K562 (cell line): Measurements from ENCODE around the gene GLRX. TPM values are rescaled to one million over a fixed set of nuclear protein-coding genes. Genes with fewer than 3 reads are reported as not detected.

Source experiments
- ATAC-seq: fragments of 200-7000 bp; cut with Tn5 transposase; 3 replicates; pipeline ENCODE4 v1.9.1; 2020; ENCODE audit warnings: moderate library complexity
- BruUV-seq: library from RNA; stranded (reverse); fragments of 400-500 nt; replicated peaks from 2 replicates; lab custom pipeline; 2021; lab: Mats Ljungman, UMichigan
- CTCF ChIA-PET: fragments of 300-600 bp; formaldehyde crosslinking; extraction: SDS; loops from one replicate; lab custom pipeline; 2021; ENCODE audit warnings: low intra/inter-chr PET ratio; lab: Yijun Ruan, JAX
- POLR2A ChIA-PET: fragments of 300-600, 350-650 bp; sonication (Branson Sonifier 250); formaldehyde crosslinking; extraction: SDS; loops from one replicate; lab custom pipeline; 2021; ENCODE audit warnings: antibody characterized with exemption, inconsistent platforms; lab: Yijun Ruan, JAX
- DNase-seq, 4 experiments: peaks; one replicate each; pipeline versions ENCODE4 v3.0.0 to v3.0.0-alpha.2; 2011 to 2018; ENCODE audit warnings: low spot score in 3 of 4, mixed read lengths in 3 of 4; ENCODE audit errors: extremely low read depth in 1 of 4
- FAIRE-seq: peaks from 2 replicates; lab custom pipeline; 2011; peaks lifted over from hg19 to GRCh38; lab: Jason Lieb, UNC
- H2AFZ ChIP-seq: 2 replicates; pipeline ENCODE4 v1.6.0; 2011; ENCODE audit warnings: low read depth, low read length, control low read depth, inconsistent platforms
- H3K27ac ChIP-seq: fragments of 200-600 bp; 3 replicates; pipeline ENCODE4 v1.8.0; 2011; ENCODE audit warnings: low read depth, mild to moderate bottlenecking, control low read depth, inconsistent platforms, low read length, moderate library complexity, mixed read lengths; ENCODE audit errors: extremely low read depth
- H3K27me3 ChIP-seq, 2 experiments: fragments of 300-600 bp in 1 of 2; 2 replicates in 1 of 2; 3 replicates in 1 of 2; pipeline versions ENCODE4 v1.6.0 to v1.8.0; 2011; ENCODE audit warnings: inconsistent platforms in 2 of 2, low read length in 2 of 2, mild to moderate bottlenecking in 1 of 2, mixed read lengths in 1 of 2, moderate library complexity in 1 of 2; ENCODE audit not compliant: control insufficient read depth in 2 of 2, insufficient read depth in 2 of 2
- H3K36me3 ChIP-seq: fragments of 300-600 bp; 3 replicates; pipeline ENCODE4 v1.8.0; 2011; ENCODE audit warnings: mild to moderate bottlenecking, low read length, inconsistent platforms; ENCODE audit not compliant: control insufficient read depth, insufficient read depth
- H3K4me1 ChIP-seq, 2 experiments: fragments of 200-600 bp in 1 of 2; replicated peaks in 1 of 2; 2 replicates in 1 of 2; 3 replicates in 1 of 2; pipeline versions ENCODE4 v1.5.1 to v1.8.0; 2011; ENCODE audit warnings: inconsistent platforms in 2 of 2, low read length in 2 of 2, mild to moderate bottlenecking in 1 of 2, mixed read lengths in 1 of 2, moderate library complexity in 1 of 2; ENCODE audit not compliant: control insufficient read depth in 2 of 2, insufficient read depth in 2 of 2
- H3K4me2 ChIP-seq: 2 replicates; pipeline ENCODE4 v1.6.1; 2011; ENCODE audit warnings: low read length, control low read depth, inconsistent platforms, mixed read lengths; ENCODE audit not compliant: insufficient read depth
- H3K4me3 ChIP-seq: fragments of 200-600 bp; sonication (generic), shearing (Covaris generic); 2 replicates; pipeline ENCODE4 v1.5.1; 2016; ENCODE audit warnings: control low read depth, inconsistent platforms
- H3K79me2 ChIP-seq: fragments of 200-600 bp; 3 replicates; pipeline ENCODE4 v1.8.0; 2011; ENCODE audit warnings: low read length, inconsistent platforms; ENCODE audit not compliant: control insufficient read depth, insufficient read depth
- H3K9ac ChIP-seq, 2 experiments: 2 replicates each; pipeline versions ENCODE4 v1.6.0 to v1.6.1; 2011; ENCODE audit warnings: low read depth in 2 of 2, low read length in 2 of 2, control low read depth in 1 of 2, inconsistent platforms in 1 of 2, mild to moderate bottlenecking in 1 of 2, mixed read lengths in 1 of 2; ENCODE audit not compliant: insufficient read depth in 1 of 2
- H3K9me1 ChIP-seq: one replicate; pipeline ENCODE4 v1.6.0; 2011; ENCODE audit warnings: inconsistent platforms, mild to moderate bottlenecking, low read length, moderate library complexity; ENCODE audit not compliant: control insufficient read depth, insufficient read depth
- H3K9me3 ChIP-seq: replicated peaks from 2 replicates; pipeline ENCODE4 v1.5.1; 2011; ENCODE audit warnings: low read depth, low read length, inconsistent platforms; ENCODE audit not compliant: control insufficient read depth, insufficient read depth
- H4K20me1 ChIP-seq: replicated peaks from 2 replicates; pipeline ENCODE4 v1.6.1; 2011; ENCODE audit warnings: low read length, inconsistent platforms, mixed read lengths; ENCODE audit not compliant: control insufficient read depth, insufficient read depth
- ATF1 ChIP-seq, 2 experiments: fragments of 450-650 bp in 1 of 2; IDR thresholded peaks; 2 replicates each; pipeline ENCODE4 v1.6.1; 2016; ENCODE audit warnings: missing compliant biosample characterization in 1 of 2, missing genetic modification characterization in 1 of 2
- CEBPB ChIP-seq: fragments of 450-650 bp; IDR thresholded peaks from 2 replicates; pipeline ENCODE4 v1.6.1; 2016; ENCODE audit warnings: missing genetic modification characterization, missing compliant biosample characterization
- HIVEP1 ChIP-seq: fragments of 250-450 bp; sonication (Bioruptor Pico); IDR thresholded peaks from 2 replicates; pipeline ENCODE4 v1.4.0; 2020; ENCODE audit warnings: mild to moderate bottlenecking
- MYNN ChIP-seq, 2 experiments: sonication (generic); formaldehyde crosslinking in 1 of 2; IDR thresholded peaks; 2 replicates each; pipeline versions ENCODE4 v1.5.0 to v1.6.1; 2016 to 2020; ENCODE audit warnings: antibody characterized with exemption in 1 of 2, missing genetic modification reagents in 1 of 2
- PTTG1 ChIP-seq: fragments of 450-650 bp; IDR thresholded peaks from 2 replicates; pipeline ENCODE4 v1.6.1; 2016; ENCODE audit warnings: low read depth, mild to moderate bottlenecking, missing genetic modification characterization, missing compliant biosample characterization
- RNF2 ChIP-seq: sonication (generic); IDR thresholded peaks from 2 replicates; pipeline ENCODE4 v1.6.1; 2016
- SREBF2 ChIP-seq: sonication (generic); formaldehyde crosslinking; IDR thresholded peaks from 2 replicates; pipeline ENCODE4 v1.4.0; 2020; ENCODE audit warnings: mild to moderate bottlenecking, missing genetic modification reagents
- TOE1 ChIP-seq, 2 experiments: fragments of 450-650 bp in 1 of 2; sonication (generic) in 1 of 2; formaldehyde crosslinking in 1 of 2; IDR thresholded peaks; 2 replicates each; pipeline versions ENCODE4 v1.7.1 to v1.8.0; 2016 to 2022; ENCODE audit warnings: borderline replicate concordance in 2 of 2, mild to moderate bottlenecking in 2 of 2, antibody characterized with exemption in 1 of 2, inconsistent platforms in 1 of 2, low read depth in 1 of 2, missing genetic modification reagents in 1 of 2, moderate library complexity in 1 of 2
- ZNF57 ChIP-seq: fragments of 450-650 bp; formaldehyde crosslinking; IDR thresholded peaks from 2 replicates; pipeline ENCODE4 v1.4.0; 2020; ENCODE audit warnings: mild to moderate bottlenecking, moderate library complexity
- ZNF695 ChIP-seq: fragments of 450-650 bp; formaldehyde crosslinking; IDR thresholded peaks from 2 replicates; pipeline ENCODE4 v1.4.0; 2020; ENCODE audit warnings: mild to moderate bottlenecking, moderate library complexity
- WGBS: fragments of 100-300 bp; shearing (Covaris generic); methylation state at CpG from one replicate; pipeline ENCODE4 v1.1.6; 2016; ENCODE audit warnings: low coverage, mixed read lengths; ENCODE audit not compliant: insufficient coverage; ENCODE audit errors: missing lambda C conversion rate; 5-methylcytosine and 5-hydroxymethylcytosine counted together
- in situ Hi-C: fragments of 300-500 bp; cut with MboI; formaldehyde crosslinking; loops from 4 replicates; pipeline ENCODE4 v1.15.0; 2018; ENCODE audit warnings: inconsistent platforms, mixed read lengths
- intact Hi-C: fragments of 100-400 bp; cut with micrococcal nuclease; formaldehyde crosslinking; loops from 2 replicates; pipeline ENCODE4 v1.14.2; 2022
- polyA plus RNA-seq, 8 experiments: library from polyadenylated mRNA; depleted of rRNA in 4 of 8; stranded (reverse) in 5 of 8; unstranded in 3 of 8; fragments of >200 nt; fragmentation: Nextera tagmentation in 2 of 8; fragmentation: Illumina TruSeq in 1 of 8; extraction: Ambion mirVana in 2 of 8; extraction: Trizol in 1 of 8; gene quantifications; 2 replicates each; pipeline versions ENCODE4 v1.2.1 to v1.2.3, GENCODE V29; 2011 to 2014; ENCODE audit warnings: inconsistent platforms in 1 of 8, missing spikeins in 1 of 8
- total RNA-seq, 7 experiments: library from RNA; depleted of rRNA in 6 of 7; stranded (reverse); fragments of >200 nt in 6 of 7; fragmentation: Illumina TruSeq in 2 of 7; extraction: Trizol in 2 of 7; gene quantifications; 2 replicates each; pipeline versions ENCODE4 v1.2.1 to v1.2.3, GENCODE V29; 2011 to 2021; ENCODE audit warnings: low replicate concordance in 1 of 7
- TF ChIP-seq, protein P1 (sequence below): sonication (generic); formaldehyde crosslinking; IDR thresholded peaks from 2 replicates; pipeline ENCODE4 v1.8.1; 2023; ENCODE audit warnings: mild to moderate bottlenecking, missing genetic modification reagents
- TF ChIP-seq, protein P2 (sequence below): fragments of 450-650 bp; IDR thresholded peaks from 2 replicates; pipeline ENCODE4 v1.7.1; 2018; ENCODE audit warnings: mild to moderate bottlenecking, low read depth; ENCODE audit not compliant: partially characterized antibody
- TF ChIP-seq, protein P3 (sequence below): fragments of 250-450 bp; sonication (Bioruptor Pico); IDR thresholded peaks from 2 replicates; pipeline ENCODE4 v1.4.0; 2020; ENCODE audit warnings: mild to moderate bottlenecking, moderate library complexity

GLRX gene
- total and polyA plus RNA-seq, 9 of the 15 experiments (the other 6 are each of a cell fraction or from before 2014, with no cell fraction given) = 2.3 to 11.2 (median 4.6) TPM

- TF ChIP-seq, protein P1, sequence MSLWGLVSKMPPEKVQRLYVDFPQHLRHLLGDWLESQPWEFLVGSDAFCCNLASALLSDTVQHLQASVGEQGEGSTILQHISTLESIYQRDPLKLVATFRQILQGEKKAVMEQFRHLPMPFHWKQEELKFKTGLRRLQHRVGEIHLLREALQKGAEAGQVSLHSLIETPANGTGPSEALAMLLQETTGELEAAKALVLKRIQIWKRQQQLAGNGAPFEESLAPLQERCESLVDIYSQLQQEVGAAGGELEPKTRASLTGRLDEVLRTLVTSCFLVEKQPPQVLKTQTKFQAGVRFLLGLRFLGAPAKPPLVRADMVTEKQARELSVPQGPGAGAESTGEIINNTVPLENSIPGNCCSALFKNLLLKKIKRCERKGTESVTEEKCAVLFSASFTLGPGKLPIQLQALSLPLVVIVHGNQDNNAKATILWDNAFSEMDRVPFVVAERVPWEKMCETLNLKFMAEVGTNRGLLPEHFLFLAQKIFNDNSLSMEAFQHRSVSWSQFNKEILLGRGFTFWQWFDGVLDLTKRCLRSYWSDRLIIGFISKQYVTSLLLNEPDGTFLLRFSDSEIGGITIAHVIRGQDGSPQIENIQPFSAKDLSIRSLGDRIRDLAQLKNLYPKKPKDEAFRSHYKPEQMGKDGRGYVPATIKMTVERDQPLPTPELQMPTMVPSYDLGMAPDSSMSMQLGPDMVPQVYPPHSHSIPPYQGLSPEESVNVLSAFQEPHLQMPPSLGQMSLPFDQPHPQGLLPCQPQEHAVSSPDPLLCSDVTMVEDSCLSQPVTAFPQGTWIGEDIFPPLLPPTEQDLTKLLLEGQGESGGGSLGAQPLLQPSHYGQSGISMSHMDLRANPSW (CRISPR knock-in tag) = no peak
- TF ChIP-seq ZNF57 (CRISPR knock-in tag) = no peak
- TF ChIP-seq, protein P2, sequence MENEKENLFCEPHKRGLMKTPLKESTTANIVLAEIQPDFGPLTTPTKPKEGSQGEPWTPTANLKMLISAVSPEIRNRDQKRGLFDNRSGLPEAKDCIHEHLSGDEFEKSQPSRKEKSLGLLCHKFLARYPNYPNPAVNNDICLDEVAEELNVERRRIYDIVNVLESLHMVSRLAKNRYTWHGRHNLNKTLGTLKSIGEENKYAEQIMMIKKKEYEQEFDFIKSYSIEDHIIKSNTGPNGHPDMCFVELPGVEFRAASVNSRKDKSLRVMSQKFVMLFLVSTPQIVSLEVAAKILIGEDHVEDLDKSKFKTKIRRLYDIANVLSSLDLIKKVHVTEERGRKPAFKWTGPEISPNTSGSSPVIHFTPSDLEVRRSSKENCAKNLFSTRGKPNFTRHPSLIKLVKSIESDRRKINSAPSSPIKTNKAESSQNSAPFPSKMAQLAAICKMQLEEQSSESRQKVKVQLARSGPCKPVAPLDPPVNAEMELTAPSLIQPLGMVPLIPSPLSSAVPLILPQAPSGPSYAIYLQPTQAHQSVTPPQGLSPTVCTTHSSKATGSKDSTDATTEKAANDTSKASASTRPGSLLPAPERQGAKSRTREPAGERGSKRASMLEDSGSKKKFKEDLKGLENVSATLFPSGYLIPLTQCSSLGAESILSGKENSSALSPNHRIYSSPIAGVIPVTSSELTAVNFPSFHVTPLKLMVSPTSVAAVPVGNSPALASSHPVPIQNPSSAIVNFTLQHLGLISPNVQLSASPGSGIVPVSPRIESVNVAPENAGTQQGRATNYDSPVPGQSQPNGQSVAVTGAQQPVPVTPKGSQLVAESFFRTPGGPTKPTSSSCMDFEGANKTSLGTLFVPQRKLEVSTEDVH = no peak
Measured at GRCh38 chr5:95768731-95769130, 53.8 kb downstream of the GLRX start (continued).

- intact Hi-C loops = no loop called here
- in situ Hi-C loops = loop anchor here (10.0 kb wide), 1 partner anchor 219 kb away; no protein-coding TSS in a partner anchor
- no peak overlapping the region for H3K27ac ChIP-seq
- no peak overlapping the region for H3K4me2 ChIP-seq
- FAIRE-seq (no peak), DNase-seq (no peak), ATAC-seq (no peak)
- no peak overlapping the region for H3K4me3 ChIP-seq
- no peaks in the 10 kb centered on the region for H3K9me1 ChIP-seq
- BruUV-seq = no TSS peak
- H3K27me3 ChIP-seq = no peaks in the 10 kb centered on the region
- ChIA-PET CTCF (no interaction called here), POLR2A (no interaction called here)
- H3K9me3 ChIP-seq = no peaks in the 10 kb centered on the region
- no peak overlapping the region for H3K9ac ChIP-seq
- no peak overlapping the region for H2AFZ ChIP-seq
- H3K4me1 ChIP-seq = peaks cover 0 to 2% of the 10 kb centered on the region in 2 experiments; a peak in 1 of 5 replicates
- 87% methylated on average over 6 of the region's 6 CpGs for WGBS
- peaks cover 7% of the 10 kb centered on the region; the same call in 1 of the 3 replicates for H3K79me2 ChIP-seq
- no peaks in the 10 kb centered on the region for H4K20me1 ChIP-seq
- peaks cover 92% of the 10 kb centered on the region for H3K36me3 ChIP-seq
- TF ChIP-seq PTTG1 (tag) (no peak), ZNF695 (CRISPR knock-in tag) (no peak), MYNN (IDR thresholded peaks at IDR 0.05) (no peak), MYNN (CRISPR knock-in tag; IDR thresholded peaks at IDR 0.05) (no peak), ATF1 (CRISPR knock-in tag; IDR thresholded peaks at IDR 0.05) (no peak), ATF1 (tag; IDR thresholded peaks at IDR 0.05) (no peak), HIVEP1 (CRISPR knock-in tag) (no peak), SREBF2 (no peak), RNF2 (no peak), CEBPB (no peak), TOE1 (IDR thresholded peaks at IDR 0.05; ENCODE audit: borderline replicate concordance) (no peak), TOE1 (CRISPR knock-in tag; IDR thresholded peaks at IDR 0.05; ENCODE audit: borderline replicate concordance, low read depth) (no peak)
- TF ChIP-seq, protein P3, sequence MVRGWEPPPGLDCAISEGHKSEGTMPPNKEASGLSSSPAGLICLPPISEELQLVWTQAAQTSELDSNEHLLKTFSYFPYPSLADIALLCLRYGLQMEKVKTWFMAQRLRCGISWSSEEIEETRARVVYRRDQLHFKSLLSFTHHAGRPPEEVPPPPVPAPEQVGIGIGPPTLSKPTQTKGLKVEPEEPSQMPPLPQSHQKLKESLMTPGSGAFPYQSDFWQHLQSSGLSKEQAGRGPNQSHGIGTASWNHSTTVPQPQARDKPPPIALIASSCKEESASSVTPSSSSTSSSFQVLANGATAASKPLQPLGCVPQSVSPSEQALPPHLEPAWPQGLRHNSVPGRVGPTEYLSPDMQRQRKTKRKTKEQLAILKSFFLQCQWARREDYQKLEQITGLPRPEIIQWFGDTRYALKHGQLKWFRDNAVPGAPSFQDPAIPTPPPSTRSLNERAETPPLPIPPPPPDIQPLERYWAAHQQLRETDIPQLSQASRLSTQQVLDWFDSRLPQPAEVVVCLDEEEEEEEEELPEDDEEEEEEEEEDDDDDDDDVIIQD = no peak
Measured at GRCh38 chr5:95763941-95764340, 58.6 kb downstream of the GLRX start.
